HG02885 (cell line): ENCODE results near the gene ADAD2.

Experiments
- ATAC-seq: cut with Tn5 transposase; IDR thresholded peaks from one replicate; pipeline ENCODE4 v1.9.1; 2021; ENCODE audit warnings: mild to moderate bottlenecking; ENCODE audit not compliant: unreplicated experiment, poor library complexity

The ADAD2 gene

GRCh38 chr16:84176192-84177053, 14.5 kb upstream of the ADAD2 start:
- no peak for ATAC-seq

DNA sequence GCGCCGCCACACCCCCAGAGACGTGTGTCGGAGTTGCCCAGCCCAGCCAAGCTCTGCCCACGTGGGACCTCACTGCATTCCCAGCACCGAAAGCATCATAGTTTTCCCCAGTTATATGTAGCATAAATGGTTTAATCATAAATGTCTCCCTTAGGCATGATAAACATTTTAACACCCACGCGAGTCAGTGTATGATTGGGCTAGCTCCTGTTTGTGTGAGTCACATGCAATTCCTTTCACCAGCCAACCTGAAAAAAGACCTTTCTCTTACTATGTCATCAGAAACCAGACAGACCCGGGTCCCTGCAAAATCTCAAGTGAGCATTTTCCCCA, 13.2 kb upstream of the ADAD2 start:
- ATAC-seq = no peak

GRCh38 chr16:84178146-84178765, 12.7 kb upstream of the ADAD2 start:
- no peak for ATAC-seq

GRCh38 chr16:84178892-84179611, 11.9 kb upstream of the ADAD2 start:
- ATAC-seq = no peak

DNA sequence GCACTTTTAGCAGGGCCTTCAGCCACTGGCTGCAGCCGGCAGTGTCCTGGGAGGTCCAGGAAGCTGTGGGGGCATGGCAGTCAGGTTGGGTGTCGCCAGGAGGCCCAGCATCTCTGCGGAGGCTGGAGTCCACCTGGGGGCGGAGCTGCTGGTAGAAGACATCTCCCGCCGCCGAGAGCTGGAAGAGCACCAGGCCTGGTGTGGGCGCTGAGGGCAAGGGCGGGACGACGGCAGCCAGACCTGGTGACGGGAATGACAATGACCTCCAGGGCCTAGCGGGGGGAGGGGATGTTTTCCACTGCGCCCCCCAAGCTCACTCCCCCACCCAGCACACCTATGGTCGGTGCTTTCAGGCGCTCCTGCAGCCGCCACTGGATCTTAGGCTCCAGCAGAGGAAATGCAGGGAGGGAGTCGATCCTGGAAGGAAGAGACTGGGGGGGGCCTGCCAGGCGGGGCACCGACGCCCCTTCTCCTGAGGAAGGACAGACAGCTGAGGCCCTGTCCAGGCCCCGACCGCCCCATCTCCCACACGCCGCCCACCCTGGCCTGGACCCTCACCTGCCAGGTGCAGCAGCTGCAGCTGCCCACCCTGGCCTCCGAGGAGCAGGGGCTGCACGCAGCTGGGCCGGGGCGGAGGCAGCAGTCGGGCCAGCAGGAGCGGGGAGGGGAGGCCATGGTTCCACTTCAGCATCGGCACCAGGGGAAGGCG, 11.2 kb upstream of the ADAD2 start:
- no peak for ATAC-seq

DNA sequence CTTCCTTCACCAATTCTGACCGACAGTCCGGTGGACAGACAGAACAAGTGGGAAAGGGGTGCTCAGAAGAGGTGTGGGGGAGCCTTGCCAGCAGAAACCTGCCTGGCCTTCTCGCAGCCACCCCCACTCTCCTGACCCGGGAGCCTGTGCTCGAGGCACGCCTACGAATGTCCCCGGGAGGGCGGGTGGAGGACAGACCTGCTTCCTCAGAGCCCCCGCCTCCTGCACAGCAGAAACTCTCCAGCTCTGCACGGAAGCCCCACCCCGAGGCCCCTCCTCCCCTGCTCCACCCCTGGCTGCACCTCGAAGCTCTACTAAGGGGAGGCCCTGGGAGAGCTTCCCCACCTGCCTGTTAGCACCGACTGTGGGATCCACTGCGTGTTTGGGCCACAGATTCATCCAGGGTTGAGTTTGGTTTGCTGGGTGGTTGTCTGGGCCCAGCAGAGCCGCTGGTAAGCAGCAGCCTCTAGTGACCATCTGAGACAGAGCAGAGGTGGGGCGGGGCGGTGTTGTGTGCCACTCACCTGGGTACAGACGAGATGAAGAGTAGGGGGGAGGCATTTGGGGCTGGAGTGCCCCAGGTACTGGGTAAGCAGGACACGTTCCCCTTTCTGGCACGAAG, 10.3 kb upstream of the ADAD2 start:
- ATAC-seq = no peak

- no peak for ATAC-seq
Measured at GRCh38 chr16:84181144-84181915, 9.6 kb upstream of the ADAD2 start.

DNA sequence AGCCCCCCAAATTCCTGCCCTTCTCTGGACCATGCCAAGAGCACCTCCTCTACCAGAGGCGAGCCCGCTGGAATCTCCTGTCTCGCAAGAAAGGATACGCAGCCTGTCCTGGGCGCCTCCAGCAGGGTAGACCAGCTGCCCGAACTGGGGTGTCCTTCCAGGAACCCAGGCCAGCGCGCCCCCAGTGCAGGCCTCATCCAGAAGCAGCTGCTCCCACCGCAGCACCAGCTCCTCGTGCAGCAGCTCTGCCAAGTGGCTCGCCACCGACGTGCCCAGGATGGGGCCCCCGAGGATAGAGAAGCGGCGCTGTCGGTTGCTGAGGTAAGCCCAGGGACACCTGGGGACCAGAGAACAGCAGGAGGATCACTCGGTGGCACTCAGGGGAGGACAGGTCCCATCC, 8.9 kb upstream of the ADAD2 start:
- no peak for ATAC-seq

DNA sequence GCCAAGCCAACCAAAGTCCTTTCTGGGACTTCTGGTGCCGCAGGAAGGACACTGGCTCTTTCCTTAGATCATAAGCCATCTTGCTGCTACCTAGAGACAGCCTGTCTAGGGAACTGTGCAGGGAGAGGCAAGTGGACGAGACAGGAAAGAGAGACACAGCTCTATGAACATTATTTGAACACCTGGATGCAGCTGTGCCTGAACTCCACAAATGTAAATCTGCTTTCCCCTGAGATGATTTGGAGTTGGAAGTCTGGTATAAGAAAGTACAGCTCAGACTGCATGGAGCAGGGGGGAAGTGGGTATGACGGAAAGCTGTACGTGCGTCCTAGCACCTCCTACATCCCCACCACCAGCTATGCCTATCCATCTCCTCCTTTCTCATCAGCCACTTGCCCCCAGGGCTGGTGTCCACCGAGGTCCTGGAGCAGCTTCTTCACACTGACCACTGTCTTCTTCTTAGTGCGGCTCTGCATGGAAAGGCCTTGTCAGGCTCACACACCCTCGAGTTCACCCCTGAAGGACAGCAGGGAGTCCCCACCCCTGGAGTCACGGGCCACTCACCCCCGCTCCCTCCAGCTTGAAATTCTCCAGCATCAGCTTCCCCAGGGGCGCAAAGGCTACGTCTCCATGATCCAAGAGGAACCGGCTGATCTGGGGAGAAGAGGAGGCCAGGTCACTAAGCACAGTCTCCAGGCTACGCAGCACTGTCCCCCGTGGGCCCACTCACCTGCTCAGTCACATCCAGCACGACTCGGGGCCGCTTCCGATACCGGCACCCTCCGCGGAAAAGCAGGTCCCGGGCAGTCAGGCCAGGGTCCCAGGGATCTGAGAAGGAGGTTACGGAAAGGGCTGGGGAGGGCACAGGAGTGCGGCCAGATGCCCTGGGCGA, 8.0 kb upstream of the ADAD2 start:
- no peak for ATAC-seq

- no peak for ATAC-seq
Measured at GRCh38 chr16:84183572-84183875, 7.4 kb upstream of the ADAD2 start.

DNA sequence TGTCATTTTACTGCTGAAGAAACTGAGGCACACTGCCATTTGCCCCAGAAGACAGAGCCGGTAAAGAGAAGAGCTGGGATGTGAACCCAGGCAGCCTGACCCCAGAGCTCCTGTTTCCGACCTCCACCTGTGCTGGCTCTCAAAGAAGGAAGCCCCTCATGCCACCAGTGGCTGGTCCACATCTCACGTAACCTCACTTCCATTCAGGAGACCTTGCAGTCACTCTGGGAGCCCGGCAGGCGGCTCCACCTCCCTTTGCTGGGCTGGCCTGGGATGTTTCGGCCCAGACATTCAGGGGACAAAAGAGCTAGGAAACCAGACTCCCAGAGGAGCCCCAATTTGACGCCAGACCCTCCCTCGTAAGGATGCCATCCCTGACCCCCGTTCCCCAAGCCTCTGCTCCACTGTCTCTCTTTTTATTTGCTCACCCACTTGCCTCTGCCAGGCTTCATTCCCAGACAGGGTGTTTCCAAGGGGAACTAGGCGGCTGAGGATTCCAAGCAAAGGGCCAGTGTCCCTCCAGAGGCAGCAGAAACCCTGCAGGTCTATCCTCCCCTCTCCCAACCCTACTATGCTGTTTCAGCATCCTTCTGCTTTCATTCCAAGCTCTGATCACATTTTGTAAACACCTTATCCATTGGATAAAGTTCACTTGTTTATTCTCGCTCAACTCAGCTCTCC, 6.9 kb upstream of the ADAD2 start:
- ATAC-seq = no peak

- ATAC-seq = no peak
Measured at GRCh38 chr16:84184775-84185174, 6.2 kb upstream of the ADAD2 start.

DNA sequence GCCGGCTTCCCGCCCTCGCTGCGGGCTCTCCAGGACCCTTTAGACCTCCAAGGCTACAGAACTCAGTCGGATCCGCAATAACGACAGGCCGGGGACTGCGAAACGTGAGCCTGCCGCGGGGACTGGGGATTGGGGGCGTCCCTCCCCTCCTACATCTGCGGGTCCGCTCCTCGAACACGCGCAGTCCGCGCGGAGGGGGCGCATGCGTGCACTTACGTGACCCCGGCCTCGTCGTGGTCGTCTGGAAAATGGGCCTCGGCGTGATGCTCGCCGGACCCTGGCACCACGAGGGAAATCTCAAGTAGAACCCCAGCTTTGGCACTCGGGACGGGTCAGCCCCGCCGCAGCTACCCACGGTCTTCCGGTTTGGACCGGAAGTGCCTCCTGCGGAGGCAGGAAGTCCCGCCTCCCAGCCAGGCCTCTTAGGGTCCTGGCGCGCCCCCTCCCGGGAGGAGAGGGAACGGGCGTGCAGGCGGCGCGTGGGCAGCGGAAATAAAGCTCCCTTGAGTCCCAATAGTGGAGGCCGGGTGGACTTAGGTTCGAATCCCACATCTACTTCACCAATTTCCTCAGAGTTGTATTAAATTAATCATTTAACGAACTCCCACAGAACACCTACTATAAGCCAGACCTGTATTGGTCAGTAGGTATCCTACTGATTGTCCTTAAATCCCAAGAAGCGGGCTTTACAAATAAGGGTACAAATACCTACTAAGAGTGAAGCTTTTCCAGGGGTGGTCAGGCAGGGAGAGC, 4.1 kb upstream of the ADAD2 start, which contains the start of gene TAF1C:
Gene TAF1C (minus strand): TSS at position 373 of the 753 bp plus-strand sequence. CDS start 2,069 bp downstream, outside the sequence.
- peak; percentile 98 for ATAC-seq

GRCh38 chr16:84191466-84191865, 509 bp downstream of the ADAD2 start:
- ATAC-seq = no peak

GRCh38 chr16:84193480-84193879, 2.5 kb downstream of the ADAD2 start:
- ATAC-seq = no peak

GRCh38 chr16:84194018-84194417, 3.1 kb downstream of the ADAD2 start:
- no peak for ATAC-seq

GRCh38 chr16:84194470-84195200, 3.7 kb downstream of the ADAD2 start:
- no peak for ATAC-seq
